ENCODE data around the gene SKIDA1.

DNA sequence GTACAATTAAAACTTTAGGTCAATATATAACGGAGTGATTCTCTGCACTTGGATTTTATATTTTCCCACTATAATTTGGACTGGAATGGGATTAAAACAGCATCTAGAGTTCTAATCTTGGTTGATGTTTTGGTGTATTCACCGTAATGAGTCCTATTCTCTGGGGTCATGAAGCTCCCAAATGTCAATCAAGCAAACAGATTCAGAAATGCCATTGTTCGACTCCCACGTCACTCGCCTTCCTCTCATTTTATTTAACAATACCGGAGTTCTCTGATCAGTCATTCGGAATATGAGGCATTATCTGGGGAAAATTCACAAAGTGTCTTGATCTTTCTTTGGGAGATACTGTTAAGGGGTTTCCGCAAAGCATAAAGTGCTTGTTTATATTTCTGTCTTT lies 26.5 kb downstream of the SKIDA1 start:
- TF ChIP-seq, protein P1, sequence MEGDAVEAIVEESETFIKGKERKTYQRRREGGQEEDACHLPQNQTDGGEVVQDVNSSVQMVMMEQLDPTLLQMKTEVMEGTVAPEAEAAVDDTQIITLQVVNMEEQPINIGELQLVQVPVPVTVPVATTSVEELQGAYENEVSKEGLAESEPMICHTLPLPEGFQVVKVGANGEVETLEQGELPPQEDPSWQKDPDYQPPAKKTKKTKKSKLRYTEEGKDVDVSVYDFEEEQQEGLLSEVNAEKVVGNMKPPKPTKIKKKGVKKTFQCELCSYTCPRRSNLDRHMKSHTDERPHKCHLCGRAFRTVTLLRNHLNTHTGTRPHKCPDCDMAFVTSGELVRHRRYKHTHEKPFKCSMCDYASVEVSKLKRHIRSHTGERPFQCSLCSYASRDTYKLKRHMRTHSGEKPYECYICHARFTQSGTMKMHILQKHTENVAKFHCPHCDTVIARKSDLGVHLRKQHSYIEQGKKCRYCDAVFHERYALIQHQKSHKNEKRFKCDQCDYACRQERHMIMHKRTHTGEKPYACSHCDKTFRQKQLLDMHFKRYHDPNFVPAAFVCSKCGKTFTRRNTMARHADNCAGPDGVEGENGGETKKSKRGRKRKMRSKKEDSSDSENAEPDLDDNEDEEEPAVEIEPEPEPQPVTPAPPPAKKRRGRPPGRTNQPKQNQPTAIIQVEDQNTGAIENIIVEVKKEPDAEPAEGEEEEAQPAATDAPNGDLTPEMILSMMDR (IDR thresholded peaks at IDR 0.05), result no peak
- no peak for TF ChIP-seq POLR2A (IDR thresholded peaks at IDR 0.05)
